Measurements from ENCODE around the gene ENTREP3. TPM values are rescaled to one million over a fixed set of nuclear protein-coding genes. Genes with fewer than 3 reads are reported as not detected.

Gene ENTREP3
- total RNA-seq, 1 experiment from 2014 or later = 72.5 TPM

DNA sequence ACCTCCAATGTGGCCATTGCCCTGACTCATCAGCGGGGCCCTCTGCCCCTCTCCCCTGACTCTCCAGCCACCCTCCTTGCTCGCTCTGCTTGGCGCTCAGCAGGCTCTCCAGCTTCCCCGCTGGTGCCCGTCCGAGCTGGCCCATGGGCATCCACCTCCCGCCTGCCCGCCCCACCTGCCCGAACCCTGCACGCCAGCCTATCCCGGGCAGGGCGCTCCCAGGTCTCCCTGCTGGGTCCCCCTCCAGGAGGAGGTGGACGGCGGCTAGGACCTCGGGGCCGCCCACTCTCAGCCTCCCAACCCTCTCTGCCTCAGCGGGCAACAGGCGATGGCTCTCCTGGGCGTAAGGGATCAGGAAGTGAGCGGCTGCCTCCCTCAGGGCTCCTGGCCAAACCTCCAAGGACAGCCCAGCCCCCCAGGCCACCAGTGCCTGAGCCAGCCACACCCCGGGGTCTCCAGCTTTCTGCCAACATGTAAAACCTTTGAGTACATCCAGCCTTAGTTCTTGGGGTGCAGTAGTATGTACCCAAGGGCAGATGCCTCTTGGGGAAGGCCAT is 32.8 kb upstream of the ENTREP3 start:
- Histone ChIP-seq H3K27ac (ENCODE audit: low read depth, low read length, poor library complexity, severe bottlenecking) (no peak overlapping the region), H3K36me3 (ENCODE audit: insufficient read depth, low read length, poor library complexity, severe bottlenecking) (no peaks in the 10 kb centered on the region), H3K27me3 (replicated peaks; ENCODE audit: insufficient read depth, low read depth, low read length, poor library complexity) (no peaks in the 10 kb centered on the region), H3K4me3 (ENCODE audit: low read depth, low read length, poor library complexity, severe bottlenecking) (no peak overlapping the region), H3K9me3 (ENCODE audit: low read depth, low read length, poor library complexity, severe bottlenecking) (no peaks in the 10 kb centered on the region), H3K4me1 (ENCODE audit: insufficient read depth, low read length, poor library complexity, severe bottlenecking) (no peaks in the 10 kb centered on the region)
- no peak for DNase-seq (ENCODE audit: low spot score)
- no peak for TF ChIP-seq EZH2 (IDR thresholded peaks at IDR 0.05; ENCODE audit: borderline replicate concordance, low read depth, low read length, poor library complexity, severe bottlenecking)
- TF ChIP-seq, protein P1, sequence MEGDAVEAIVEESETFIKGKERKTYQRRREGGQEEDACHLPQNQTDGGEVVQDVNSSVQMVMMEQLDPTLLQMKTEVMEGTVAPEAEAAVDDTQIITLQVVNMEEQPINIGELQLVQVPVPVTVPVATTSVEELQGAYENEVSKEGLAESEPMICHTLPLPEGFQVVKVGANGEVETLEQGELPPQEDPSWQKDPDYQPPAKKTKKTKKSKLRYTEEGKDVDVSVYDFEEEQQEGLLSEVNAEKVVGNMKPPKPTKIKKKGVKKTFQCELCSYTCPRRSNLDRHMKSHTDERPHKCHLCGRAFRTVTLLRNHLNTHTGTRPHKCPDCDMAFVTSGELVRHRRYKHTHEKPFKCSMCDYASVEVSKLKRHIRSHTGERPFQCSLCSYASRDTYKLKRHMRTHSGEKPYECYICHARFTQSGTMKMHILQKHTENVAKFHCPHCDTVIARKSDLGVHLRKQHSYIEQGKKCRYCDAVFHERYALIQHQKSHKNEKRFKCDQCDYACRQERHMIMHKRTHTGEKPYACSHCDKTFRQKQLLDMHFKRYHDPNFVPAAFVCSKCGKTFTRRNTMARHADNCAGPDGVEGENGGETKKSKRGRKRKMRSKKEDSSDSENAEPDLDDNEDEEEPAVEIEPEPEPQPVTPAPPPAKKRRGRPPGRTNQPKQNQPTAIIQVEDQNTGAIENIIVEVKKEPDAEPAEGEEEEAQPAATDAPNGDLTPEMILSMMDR (conservative IDR thresholded peaks at IDR 0.05; ENCODE audit: low read depth, low read length) = no peak
- POLR2A ChIA-PET (ENCODE audit: low non-redundant PET) = no interaction called here
- CTCF ChIA-PET = no interaction called here
- BruUV-seq (replicated peaks) = no TSS peak
- intact Hi-C loops (cut with micrococcal nuclease; ENCODE audit: unreplicated experiment) = no loop called here

DNA sequence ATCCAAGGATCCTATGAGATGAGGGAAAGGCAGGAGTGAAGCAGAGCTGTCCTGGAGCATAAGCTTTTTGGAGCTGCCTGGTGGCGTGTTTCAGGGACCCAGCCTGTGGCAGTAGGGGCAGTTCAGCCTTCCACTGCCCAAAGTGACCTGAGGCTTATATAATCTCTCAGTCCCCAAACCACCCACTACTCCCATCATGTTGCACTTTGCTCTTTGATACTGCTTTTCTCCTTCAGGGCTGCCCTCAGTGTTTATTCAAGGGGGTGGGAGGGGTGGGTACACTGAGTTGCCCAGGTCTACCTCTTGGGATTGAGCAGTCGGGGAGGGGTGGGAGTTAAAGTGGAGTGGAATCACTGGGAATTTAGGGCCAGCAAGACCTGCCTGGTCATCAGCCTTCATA is 31.3 kb upstream of the ENTREP3 start:
- BruUV-seq (replicated peaks) = no TSS peak
- Histone ChIP-seq H3K9me3 (ENCODE audit: low read depth, low read length, poor library complexity, severe bottlenecking) (no peaks in the 10 kb centered on the region), H3K4me3 (ENCODE audit: low read depth, low read length, poor library complexity, severe bottlenecking) (no peak overlapping the region), H3K27me3 (replicated peaks; ENCODE audit: insufficient read depth, low read depth, low read length, poor library complexity) (no peaks in the 10 kb centered on the region), H3K4me1 (ENCODE audit: insufficient read depth, low read length, poor library complexity, severe bottlenecking) (no peaks in the 10 kb centered on the region), H3K27ac (ENCODE audit: low read depth, low read length, poor library complexity, severe bottlenecking) (no peak overlapping the region), H3K36me3 (ENCODE audit: insufficient read depth, low read length, poor library complexity, severe bottlenecking) (no peaks in the 10 kb centered on the region)
- intact Hi-C loops (cut with micrococcal nuclease; ENCODE audit: unreplicated experiment) = no loop called here
- no peak for DNase-seq (ENCODE audit: low spot score)
- POLR2A ChIA-PET (ENCODE audit: low non-redundant PET) = no interaction called here
- no peak for TF ChIP-seq EZH2 (IDR thresholded peaks at IDR 0.05; ENCODE audit: borderline replicate concordance, low read depth, low read length, poor library complexity, severe bottlenecking)
- TF ChIP-seq, protein P1 (conservative IDR thresholded peaks at IDR 0.05; ENCODE audit: low read depth, low read length) = no peak
- CTCF ChIA-PET = no interaction called here

DNA sequence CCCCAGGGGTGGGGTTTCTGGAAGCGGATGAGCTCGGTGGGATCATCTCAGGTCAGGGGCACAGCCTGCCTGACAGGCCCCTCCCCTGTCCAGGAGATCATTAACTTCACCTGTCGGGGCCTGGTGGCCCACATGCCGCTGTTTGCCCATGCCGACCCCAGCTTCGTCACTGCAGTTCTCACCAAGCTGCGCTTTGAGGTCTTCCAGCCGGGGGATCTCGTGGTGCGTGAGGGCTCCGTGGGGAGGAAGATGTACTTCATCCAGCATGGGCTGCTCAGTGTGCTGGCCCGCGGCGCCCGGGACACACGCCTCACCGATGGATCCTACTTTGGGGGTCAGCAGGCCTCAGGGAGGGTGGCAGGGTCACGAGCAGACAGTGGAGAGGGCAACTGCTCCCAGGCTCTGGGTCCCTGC is 30.4 kb upstream of the ENTREP3 start:
- BruUV-seq (replicated peaks) = no TSS peak
- intact Hi-C loops (cut with micrococcal nuclease; ENCODE audit: unreplicated experiment) = no loop called here
- no peak for DNase-seq (ENCODE audit: low spot score)
- H3K27ac ChIP-seq (ENCODE audit: low read depth, low read length, poor library complexity, severe bottlenecking) = no peak overlapping the region
- H3K9me3 ChIP-seq (ENCODE audit: low read depth, low read length, poor library complexity, severe bottlenecking) = no peaks in the 10 kb centered on the region
- no peaks in the 10 kb centered on the region for H3K27me3 ChIP-seq (replicated peaks; ENCODE audit: insufficient read depth, low read depth, low read length, poor library complexity)
- no peak overlapping the region for H3K4me3 ChIP-seq (ENCODE audit: low read depth, low read length, poor library complexity, severe bottlenecking)
- no peaks in the 10 kb centered on the region for H3K36me3 ChIP-seq (ENCODE audit: insufficient read depth, low read length, poor library complexity, severe bottlenecking)
- no peaks in the 10 kb centered on the region for H3K4me1 ChIP-seq (ENCODE audit: insufficient read depth, low read length, poor library complexity, severe bottlenecking)
- ChIA-PET POLR2A (ENCODE audit: low non-redundant PET) (no interaction called here), CTCF (no interaction called here)
- TF ChIP-seq, protein P1 (conservative IDR thresholded peaks at IDR 0.05; ENCODE audit: low read depth, low read length) = no peak
- TF ChIP-seq EZH2 (IDR thresholded peaks at IDR 0.05; ENCODE audit: borderline replicate concordance, low read depth, low read length, poor library complexity, severe bottlenecking) = no peak

Data from A673 (cell line).